G401 (cell line): Measurements from ENCODE around the gene NPEPPS. TPM values are rescaled to one million over a fixed set of nuclear protein-coding genes. Genes with fewer than 3 reads are reported as not detected.

Experiments
- DNase-seq: peaks from one replicate; pipeline ENCODE4 v3.0.0-alpha.2; 2015; ENCODE audit warnings: low spot score
- in situ Hi-C: cut with HindIII; loops from 2 replicates; pipeline ENCODE4 v1.10.0; 2016; ENCODE audit warnings: low sequenced_read_pairs, mixed read lengths
- total RNA-seq: library from RNA; depleted of rRNA; stranded (reverse); fragments of >200 nt; shearing (Covaris generic); gene quantifications from 2 replicates; pipeline ENCODE4 v1.2.3, GENCODE V29; 2014; rRNA removed

The NPEPPS gene
- total RNA-seq, 1 experiment from 2014 or later: 58.9 TPM

- peak; percentile 95 for DNase-seq
- in situ Hi-C loops: no loop called here
These were observed 119.9 kb downstream of the NPEPPS start for GRCh38 chr17:47650525-47651522.

GRCh38 chr17:47651704-47652103 is 120.8 kb downstream of the NPEPPS start:
- in situ Hi-C loops: no loop called here

GRCh38 chr17:47652570-47652969 is 121.7 kb downstream of the NPEPPS start:
- DNase-seq: no peak
- in situ Hi-C loops: no loop called here

More at GRCh38 chr17:47651704-47652103, 120.8 kb downstream of the NPEPPS start:
- DNase-seq: no peak

GRCh38 chr17:47653442-47653841 is 122.5 kb downstream of the NPEPPS start:
- in situ Hi-C loops: no loop called here
- DNase-seq: no peak

GRCh38 chr17:47654991-47655390 is 124.1 kb downstream of the NPEPPS start:
- no peak for DNase-seq
- in situ Hi-C loops: no loop called here

GRCh38 chr17:47660064-47660492 is 129.2 kb downstream of the NPEPPS start:
- DNase-seq: no peak
- in situ Hi-C loops: no loop called here

GRCh38 chr17:47663912-47664623 is 133.2 kb downstream of the NPEPPS start:
- in situ Hi-C loops: no loop called here
- peak; percentile 82 for DNase-seq

- DNase-seq: no peak
- in situ Hi-C loops: no loop called here
These were observed 133.7 kb downstream of the NPEPPS start for GRCh38 chr17:47664624-47664941.

GRCh38 chr17:47665655-47666054 is 134.7 kb downstream of the NPEPPS start:
- in situ Hi-C loops: no loop called here
- no peak for DNase-seq

- DNase-seq: no peak
- in situ Hi-C loops: no loop called here
These were observed 138.2 kb downstream of the NPEPPS start for GRCh38 chr17:47669081-47669480.

GRCh38 chr17:47670064-47670463 is 139.2 kb downstream of the NPEPPS start:
- DNase-seq: no peak
- in situ Hi-C loops: no loop called here

Other genes starting within 250 kb of the NPEPPS start
- gene EFCAB13, start 207.2 kb upstream of the NPEPPS start, total RNA-seq: not detected in 2 replicates
- gene KPNB1, start 118.8 kb downstream of the NPEPPS start, total RNA-seq: 200 and 386 TPM in 2 replicates
- gene TBKBP1, start 163.1 kb downstream of the NPEPPS start, total RNA-seq: 18.9 and 32.5 TPM in 2 replicates
- not detected in 2 replicates for gene TBX21, start 202.1 kb downstream of the NPEPPS start, total RNA-seq